Activated T-cell treated with anti-CD3 and anti-CD28 coated beads, Interleukin-2, amount 50 U/mL, for 24 hours (primary cell): ENCODE measurements around the gene SUGCT.

Experiments used
- DNase-seq: peaks from one replicate; pipeline ENCODE4 v3.0.0-alpha.2; 2020
- H3K27ac Mint-ChIP-seq: 2 replicates; pipeline ENCODE4 v1.8.0; 2020; ENCODE audit warnings: mild to moderate bottlenecking, mixed read lengths
- H3K27me3 Mint-ChIP-seq: 2 replicates; pipeline ENCODE4 v1.8.0; 2020; ENCODE audit warnings: mixed read lengths
- H3K36me3 Mint-ChIP-seq: 2 replicates; pipeline ENCODE4 v1.8.0; 2020; ENCODE audit warnings: low read depth, mixed read lengths
- H3K4me1 Mint-ChIP-seq: 2 replicates; pipeline ENCODE4 v1.8.0; 2020; ENCODE audit warnings: low read depth, mixed read lengths
- H3K4me3 Mint-ChIP-seq: 2 replicates; pipeline ENCODE4 v1.8.0; 2020; ENCODE audit warnings: mild to moderate bottlenecking, moderate library complexity, mixed read lengths
- H3K9me3 Mint-ChIP-seq: 2 replicates; pipeline ENCODE4 v1.8.0; 2020; ENCODE audit warnings: mixed read lengths

The SUGCT gene

DNA sequence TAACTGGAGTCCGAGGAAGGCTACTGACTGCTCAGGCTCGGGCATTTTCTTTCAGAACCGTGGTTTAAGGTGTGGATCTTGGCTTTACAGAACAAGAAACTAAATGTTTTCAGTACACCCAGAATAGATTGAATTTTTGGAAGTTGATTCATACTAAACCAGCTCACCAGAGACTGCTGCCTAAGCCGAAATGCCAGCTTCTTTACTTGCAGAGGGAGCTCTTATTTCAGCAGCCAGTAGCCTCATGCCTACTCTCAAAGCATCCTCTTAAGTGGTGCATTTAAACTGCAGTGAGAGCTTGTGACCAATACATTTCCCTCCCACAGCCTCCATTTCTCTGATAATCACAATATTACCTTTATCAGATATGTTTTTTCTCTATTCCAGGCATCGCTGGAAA is 615.1 kb downstream of the SUGCT start:
- DNase-seq = no peak
- no peaks in the 10 kb centered on the region for H3K4me1 Mint-ChIP-seq
- no peaks in the 10 kb centered on the region for H3K27me3 Mint-ChIP-seq
- H3K36me3 Mint-ChIP-seq = no peaks in the 10 kb centered on the region
- H3K27ac Mint-ChIP-seq = no peak overlapping the region
- no peaks in the 10 kb centered on the region for H3K9me3 Mint-ChIP-seq
- no peak overlapping the region for H3K4me3 Mint-ChIP-seq

GRCh38 chr7:40753455-40753854 is 618.6 kb downstream of the SUGCT start:
- Mint-ChIP-seq H3K27ac (no peak overlapping the region), H3K9me3 (no peaks in the 10 kb centered on the region), H3K36me3 (no peaks in the 10 kb centered on the region), H3K27me3 (no peaks in the 10 kb centered on the region), H3K4me3 (no peak overlapping the region), H3K4me1 (no peaks in the 10 kb centered on the region)
- no peak for DNase-seq

DNA sequence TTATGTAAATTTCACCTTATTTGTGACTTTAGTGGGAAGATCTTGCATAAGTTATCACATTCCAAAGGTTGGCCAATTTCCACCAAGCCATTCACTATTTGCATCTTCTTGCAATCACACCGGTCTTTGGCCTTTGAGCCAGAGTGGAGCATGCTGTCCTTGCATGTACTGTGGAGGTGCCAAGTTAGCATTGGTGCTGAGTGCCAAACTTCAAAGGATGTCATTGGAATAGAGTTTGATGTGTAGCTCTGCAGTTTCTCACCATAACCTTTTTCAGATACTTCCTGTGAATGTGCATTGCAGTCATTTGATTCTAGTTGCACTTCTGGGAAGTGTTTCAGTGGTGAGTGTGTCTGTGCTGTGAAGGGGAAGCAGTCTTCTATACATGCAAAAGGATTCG is 620.6 kb downstream of the SUGCT start:
- Mint-ChIP-seq H3K27me3 (no peaks in the 10 kb centered on the region), H3K9me3 (no peaks in the 10 kb centered on the region), H3K4me3 (no peak overlapping the region), H3K4me1 (no peaks in the 10 kb centered on the region), H3K27ac (no peak overlapping the region), H3K36me3 (no peaks in the 10 kb centered on the region)
- no peak for DNase-seq

DNA sequence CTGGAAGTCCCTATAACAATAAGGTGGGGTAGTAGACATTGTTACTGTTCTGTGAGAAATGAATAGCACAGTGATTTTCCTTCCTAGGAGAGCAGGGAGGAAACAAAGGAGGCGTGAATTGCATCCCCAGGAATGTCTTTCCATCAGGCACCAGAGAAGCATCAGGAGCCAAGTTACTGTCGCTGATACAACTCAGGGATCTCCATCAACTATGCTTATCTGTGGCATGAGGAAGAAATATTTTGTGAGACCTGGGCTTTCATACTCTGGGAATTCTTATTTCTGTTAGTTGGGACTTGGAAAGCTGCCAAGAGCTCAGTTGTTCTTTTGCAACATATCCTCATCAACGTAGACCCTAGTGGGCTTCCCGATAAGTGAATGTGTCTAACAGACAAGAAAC is 622.3 kb downstream of the SUGCT start:
- H3K9me3 Mint-ChIP-seq = no peaks in the 10 kb centered on the region
- DNase-seq = no peak
- H3K4me3 Mint-ChIP-seq = no peak overlapping the region
- H3K27ac Mint-ChIP-seq = no peak overlapping the region
- no peaks in the 10 kb centered on the region for H3K4me1 Mint-ChIP-seq
- no peaks in the 10 kb centered on the region for H3K27me3 Mint-ChIP-seq
- no peaks in the 10 kb centered on the region for H3K36me3 Mint-ChIP-seq

- Mint-ChIP-seq H3K36me3 (no peaks in the 10 kb centered on the region), H3K4me3 (no peak overlapping the region), H3K27ac (no peak overlapping the region), H3K9me3 (no peaks in the 10 kb centered on the region), H3K4me1 (no peaks in the 10 kb centered on the region), H3K27me3 (no peaks in the 10 kb centered on the region)
- no peak for DNase-seq
Measured at GRCh38 chr7:40758590-40758989, 623.8 kb downstream of the SUGCT start.

DNA sequence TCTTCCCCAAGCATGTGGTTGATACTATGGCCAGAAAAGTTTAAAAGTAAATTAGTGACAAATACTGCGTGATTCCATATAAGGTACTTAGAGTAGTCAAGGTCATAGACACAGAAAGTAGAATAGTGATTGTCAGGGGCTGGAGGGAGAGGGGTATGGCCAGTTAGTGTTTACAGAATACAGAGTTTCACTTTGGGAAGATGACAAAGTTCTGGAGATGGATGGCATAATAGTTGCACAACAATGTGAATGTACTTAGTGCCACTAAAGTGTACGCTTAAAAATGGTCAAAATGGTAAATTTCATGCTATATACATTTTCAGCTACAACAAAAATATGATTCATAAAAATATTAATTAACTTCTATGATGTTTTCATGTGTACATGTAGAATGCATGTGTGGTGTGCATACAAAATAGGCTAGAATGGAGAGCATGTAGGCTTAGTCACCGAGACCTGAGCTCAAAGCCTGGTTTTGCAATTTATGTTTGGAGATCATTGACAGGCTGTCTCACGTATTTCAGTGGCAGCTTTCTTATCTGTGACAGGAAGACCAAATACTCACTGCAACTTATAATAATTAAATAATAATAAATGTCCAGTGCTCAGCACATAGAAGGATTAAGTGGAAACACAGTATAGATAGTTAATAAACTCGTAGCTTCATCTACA is 625.6 kb downstream of the SUGCT start:
- Mint-ChIP-seq H3K27me3 (no peaks in the 10 kb centered on the region), H3K4me1 (no peaks in the 10 kb centered on the region), H3K36me3 (no peaks in the 10 kb centered on the region), H3K27ac (no peak overlapping the region), H3K4me3 (no peak overlapping the region), H3K9me3 (no peaks in the 10 kb centered on the region)
- no peak for DNase-seq

- H3K27ac Mint-ChIP-seq = no peak overlapping the region
- no peaks in the 10 kb centered on the region for H3K36me3 Mint-ChIP-seq
- H3K9me3 Mint-ChIP-seq = no peaks in the 10 kb centered on the region
- no peak overlapping the region for H3K4me3 Mint-ChIP-seq
- no peak for DNase-seq
- H3K4me1 Mint-ChIP-seq = no peaks in the 10 kb centered on the region
- no peaks in the 10 kb centered on the region for H3K27me3 Mint-ChIP-seq
Measured at GRCh38 chr7:40760987-40761386, 626.2 kb downstream of the SUGCT start.

GRCh38 chr7:40761762-40762560 is 627.2 kb downstream of the SUGCT start:
- H3K27me3 Mint-ChIP-seq = no peaks in the 10 kb centered on the region
- H3K27ac Mint-ChIP-seq = no peak overlapping the region
- H3K4me1 Mint-ChIP-seq = no peaks in the 10 kb centered on the region
- no peaks in the 10 kb centered on the region for H3K36me3 Mint-ChIP-seq
- DNase-seq = no peak
- H3K9me3 Mint-ChIP-seq = no peaks in the 10 kb centered on the region
- no peak overlapping the region for H3K4me3 Mint-ChIP-seq

DNA sequence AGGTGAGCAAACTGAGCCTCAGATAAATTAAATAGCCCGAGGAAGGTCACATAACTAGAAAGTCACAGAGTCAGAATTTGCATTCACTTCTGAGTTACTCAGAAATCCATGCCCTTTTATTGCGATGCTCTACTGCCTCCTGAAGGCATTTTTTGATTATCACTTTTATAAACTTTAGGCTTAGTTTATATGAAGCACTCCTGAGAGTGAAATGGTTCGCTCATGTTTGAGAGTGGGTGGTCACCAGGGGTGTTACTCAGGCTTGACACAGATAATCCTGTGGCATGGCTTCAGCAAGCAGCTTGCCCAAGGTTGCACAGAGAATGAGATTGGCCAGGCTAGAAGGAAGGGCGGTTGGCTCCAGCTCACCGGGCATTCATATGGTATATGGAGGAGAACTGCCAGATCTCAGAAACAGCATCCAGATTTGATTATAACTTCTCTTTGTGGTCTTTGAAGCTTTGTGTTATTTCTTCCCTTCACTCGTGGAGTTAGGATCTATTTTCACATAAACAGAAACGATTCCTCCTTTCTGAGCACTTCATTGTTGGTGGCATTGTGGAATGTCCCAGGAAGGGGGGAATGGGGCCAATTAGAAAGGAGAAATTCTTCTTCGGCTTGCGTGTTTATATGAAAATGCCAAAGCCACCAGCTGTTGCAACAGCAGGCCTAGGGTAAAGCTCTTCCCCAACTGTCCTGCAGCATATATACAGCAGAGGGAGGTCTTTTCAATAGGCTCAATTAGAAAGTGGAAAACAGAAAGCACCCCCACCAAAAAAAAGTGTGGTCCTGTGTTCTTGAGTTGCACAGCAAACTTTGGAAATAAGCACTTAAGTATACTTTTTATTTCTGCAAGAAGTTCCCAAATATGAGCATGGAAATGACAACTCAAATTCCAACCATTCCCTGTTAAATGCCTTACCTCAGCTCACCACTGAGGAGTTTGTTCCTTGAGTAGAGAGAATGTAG is 628.8 kb downstream of the SUGCT start:
- Mint-ChIP-seq H3K36me3 (no peaks in the 10 kb centered on the region), H3K4me3 (no peak overlapping the region), H3K4me1 (no peaks in the 10 kb centered on the region), H3K27me3 (no peaks in the 10 kb centered on the region), H3K27ac (no peak overlapping the region), H3K9me3 (no peaks in the 10 kb centered on the region)
- DNase-seq = no peak

- Mint-ChIP-seq H3K4me3 (no peak overlapping the region), H3K36me3 (no peaks in the 10 kb centered on the region), H3K9me3 (no peaks in the 10 kb centered on the region), H3K27ac (no peak overlapping the region), H3K4me1 (no peaks in the 10 kb centered on the region), H3K27me3 (no peaks in the 10 kb centered on the region)
- no peak for DNase-seq
Measured at GRCh38 chr7:40765639-40766038, 630.8 kb downstream of the SUGCT start.

DNA sequence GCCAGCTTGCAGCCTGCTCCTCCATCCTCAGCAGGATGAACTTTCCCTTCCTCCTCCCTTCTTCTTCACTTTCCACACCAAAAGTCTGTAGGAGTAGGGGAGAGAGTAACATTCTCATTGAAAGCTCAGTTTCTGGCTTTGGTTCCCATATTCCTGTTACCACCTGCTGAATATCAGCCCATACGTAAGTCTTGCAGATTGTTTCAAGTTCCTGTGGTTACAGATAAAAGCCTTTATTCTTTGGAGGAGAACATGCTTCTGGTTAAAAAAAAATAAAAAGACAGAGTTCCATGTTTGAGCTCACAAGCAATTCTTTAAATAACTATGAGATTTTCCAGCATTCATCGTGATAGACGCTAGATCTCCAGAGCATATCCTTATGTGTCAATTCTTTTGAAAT is 637.3 kb downstream of the SUGCT start:
- H3K27ac Mint-ChIP-seq = no peak overlapping the region
- no peak overlapping the region for H3K4me3 Mint-ChIP-seq
- no peaks in the 10 kb centered on the region for H3K4me1 Mint-ChIP-seq
- no peaks in the 10 kb centered on the region for H3K9me3 Mint-ChIP-seq
- no peaks in the 10 kb centered on the region for H3K27me3 Mint-ChIP-seq
- H3K36me3 Mint-ChIP-seq = no peaks in the 10 kb centered on the region
- no peak for DNase-seq

DNA sequence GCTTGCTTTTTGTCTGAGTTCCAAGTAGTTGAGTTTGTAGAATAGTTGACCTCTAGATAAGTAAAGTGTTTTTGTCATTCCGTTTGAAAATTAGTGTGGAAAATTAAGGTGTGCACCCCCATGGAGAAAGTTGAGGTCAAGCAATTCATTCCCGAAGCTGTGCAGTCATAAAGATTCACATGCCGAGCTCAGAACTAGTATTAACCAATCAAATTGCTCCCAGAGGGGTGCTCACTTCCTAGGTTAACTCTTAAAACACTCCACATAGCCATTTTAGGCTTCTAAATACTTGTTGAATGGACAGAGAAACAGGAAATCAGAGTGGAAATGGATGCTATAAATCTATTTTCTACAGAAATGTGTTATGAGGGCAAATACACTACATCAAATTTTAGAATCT is 638.9 kb downstream of the SUGCT start:
- no peak overlapping the region for H3K4me3 Mint-ChIP-seq
- H3K4me1 Mint-ChIP-seq = no peaks in the 10 kb centered on the region
- H3K27me3 Mint-ChIP-seq = no peaks in the 10 kb centered on the region
- H3K9me3 Mint-ChIP-seq = no peaks in the 10 kb centered on the region
- no peaks in the 10 kb centered on the region for H3K36me3 Mint-ChIP-seq
- H3K27ac Mint-ChIP-seq = no peak overlapping the region
- no peak for DNase-seq

DNA sequence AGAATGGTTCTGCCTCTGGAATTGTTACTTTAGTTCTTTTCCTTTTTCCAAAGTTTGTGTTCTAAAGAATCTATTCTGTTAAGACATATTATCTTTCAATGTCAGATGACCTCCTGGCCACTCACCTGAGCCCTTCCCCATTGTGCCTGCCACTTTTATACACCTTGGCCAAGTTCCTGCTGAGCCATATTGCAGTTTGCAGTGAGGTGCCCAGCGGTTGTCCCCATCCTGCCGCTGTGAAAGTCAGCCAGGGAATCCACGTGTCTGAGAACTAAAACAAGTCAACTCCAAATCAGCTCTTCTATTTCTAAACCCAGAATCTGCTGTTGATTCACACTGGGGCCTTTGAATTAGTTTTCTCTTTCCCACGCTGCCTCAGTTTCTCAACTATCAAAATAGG is 641.1 kb downstream of the SUGCT start:
- no peaks in the 10 kb centered on the region for H3K36me3 Mint-ChIP-seq
- H3K27me3 Mint-ChIP-seq = no peaks in the 10 kb centered on the region
- DNase-seq = no peak
- H3K9me3 Mint-ChIP-seq = no peaks in the 10 kb centered on the region
- H3K27ac Mint-ChIP-seq = no peak overlapping the region
- no peaks in the 10 kb centered on the region for H3K4me1 Mint-ChIP-seq
- H3K4me3 Mint-ChIP-seq = no peak overlapping the region

GRCh38 chr7:40777730-40778312 is 643.0 kb downstream of the SUGCT start:
- Mint-ChIP-seq H3K4me1 (no peaks in the 10 kb centered on the region), H3K36me3 (no peaks in the 10 kb centered on the region), H3K27me3 (no peaks in the 10 kb centered on the region), H3K9me3 (no peaks in the 10 kb centered on the region), H3K4me3 (no peak overlapping the region), H3K27ac (no peak overlapping the region)
- DNase-seq = no peak
